Stimulated activated CD4-positive, alpha-beta T cell treated with anti-CD3 and anti-CD28 coated beads, Interleukin-15, amount 100 ng/mL, for 24 hours (primary cell): Measurements from ENCODE around the gene CABYR.

Experiments used
- DNase-seq: peaks from one replicate; pipeline ENCODE4 v3.0.0-alpha.2; 2020

Gene CABYR, protein sequence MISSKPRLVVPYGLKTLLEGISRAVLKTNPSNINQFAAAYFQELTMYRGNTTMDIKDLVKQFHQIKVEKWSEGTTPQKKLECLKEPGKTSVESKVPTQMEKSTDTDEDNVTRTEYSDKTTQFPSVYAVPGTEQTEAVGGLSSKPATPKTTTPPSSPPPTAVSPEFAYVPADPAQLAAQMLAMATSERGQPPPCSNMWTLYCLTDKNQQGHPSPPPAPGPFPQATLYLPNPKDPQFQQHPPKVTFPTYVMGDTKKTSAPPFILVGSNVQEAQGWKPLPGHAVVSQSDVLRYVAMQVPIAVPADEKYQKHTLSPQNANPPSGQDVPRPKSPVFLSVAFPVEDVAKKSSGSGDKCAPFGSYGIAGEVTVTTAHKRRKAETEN

DNA sequence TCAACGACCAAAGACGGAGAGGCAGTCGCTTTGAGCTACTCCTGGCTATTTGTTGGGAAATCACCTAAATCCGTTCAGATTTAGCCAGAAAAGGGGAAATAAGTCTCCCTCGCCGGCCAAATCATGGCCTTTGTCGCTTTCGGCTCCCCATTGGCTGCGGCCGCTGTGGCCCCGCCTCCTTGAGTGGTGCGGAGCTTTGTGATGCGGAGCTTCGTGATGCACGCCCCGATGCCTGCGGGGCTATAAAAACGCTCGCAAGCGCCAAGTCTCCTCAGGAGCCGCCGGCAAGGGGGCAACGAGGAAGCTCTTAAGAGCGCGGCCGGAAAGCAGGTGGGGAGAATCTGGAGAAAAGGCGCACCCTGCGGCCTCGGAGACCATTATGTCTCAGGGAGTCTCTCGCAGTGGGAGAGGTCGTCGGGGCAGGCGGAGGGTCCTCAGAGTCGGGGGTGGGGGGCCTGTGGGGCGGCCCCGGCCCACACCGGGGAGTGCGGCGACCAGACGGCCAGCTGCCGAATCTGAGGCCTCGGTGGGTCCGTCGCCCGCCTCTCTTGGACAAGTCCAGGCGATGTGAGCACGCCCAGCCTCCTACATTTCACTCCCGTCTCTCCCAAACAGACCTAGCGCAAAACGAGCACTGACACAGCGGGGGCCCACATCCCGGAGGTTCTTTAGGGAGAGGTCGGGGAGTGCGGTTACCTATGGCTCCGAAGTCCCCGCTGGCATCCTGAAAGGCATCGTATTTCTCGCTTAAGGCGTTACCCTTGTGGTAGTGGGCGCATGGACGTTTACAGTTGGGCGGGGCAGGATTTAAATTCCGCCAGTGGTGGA, at the start of gene CABYR:
Gene CABYR (plus strand): TSS at position 274 of the 828 bp plus-strand sequence. CDS start 4,053 bp downstream, outside the sequence.
- DNase-seq = peak; percentile 86

DNA sequence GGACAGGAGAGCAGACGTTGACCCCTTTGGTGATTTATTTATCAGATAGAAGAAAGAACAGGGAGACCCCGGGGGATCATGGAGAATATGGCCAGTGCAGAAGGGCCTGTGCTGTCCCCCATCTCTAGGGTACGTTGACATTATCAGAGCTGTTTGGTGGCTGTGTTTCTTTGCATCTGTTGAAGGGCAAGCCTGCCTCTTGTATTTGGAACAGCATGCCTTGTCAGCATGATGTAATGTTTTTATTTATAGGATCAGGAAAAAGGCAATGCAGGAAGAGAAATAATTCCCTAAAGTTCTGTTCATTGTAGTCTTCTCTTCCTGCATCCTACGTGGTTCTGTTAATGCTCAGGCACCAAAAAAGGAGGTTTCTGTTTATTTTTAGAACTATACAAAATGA, 49.8 kb upstream of the CABYR start:
- no peak for DNase-seq

DNA sequence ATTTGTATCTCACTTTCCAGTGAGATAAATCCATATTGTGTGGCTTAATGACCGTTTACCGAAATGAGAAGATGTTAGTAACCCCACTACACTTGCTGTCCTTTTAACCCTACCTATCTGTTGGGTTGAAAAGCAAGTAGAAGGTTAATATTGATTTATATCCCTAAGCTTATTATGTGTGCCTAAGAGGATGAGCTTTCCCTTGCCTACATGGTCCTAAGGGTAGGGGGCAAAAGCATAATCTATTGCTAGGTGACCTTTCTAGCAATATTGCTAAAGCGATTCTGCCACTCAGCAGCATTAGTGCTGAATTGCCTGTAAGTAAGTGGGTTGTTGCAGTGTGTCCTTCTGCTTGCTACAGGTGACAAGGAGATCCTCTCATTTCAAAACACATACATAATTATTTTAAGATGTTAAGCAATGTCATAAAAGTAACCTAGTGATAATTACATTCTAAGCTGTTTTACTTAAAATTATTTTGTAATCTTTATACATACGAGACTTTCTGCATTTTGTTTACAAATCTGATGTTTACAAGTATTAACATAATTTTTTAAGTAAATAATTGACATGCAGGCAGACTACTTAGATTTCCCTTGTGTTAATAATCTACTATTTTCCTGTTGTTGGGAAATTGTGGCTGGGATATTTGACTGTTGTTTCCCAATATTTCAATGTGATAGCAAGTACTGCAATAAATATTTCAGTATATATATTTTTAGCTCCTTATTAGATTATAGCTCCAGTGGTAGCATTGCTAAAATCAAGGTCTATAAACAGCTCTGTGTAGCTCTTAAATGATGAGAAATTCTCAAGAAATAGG, 49.1 kb upstream of the CABYR start:
- no peak for DNase-seq

DNA sequence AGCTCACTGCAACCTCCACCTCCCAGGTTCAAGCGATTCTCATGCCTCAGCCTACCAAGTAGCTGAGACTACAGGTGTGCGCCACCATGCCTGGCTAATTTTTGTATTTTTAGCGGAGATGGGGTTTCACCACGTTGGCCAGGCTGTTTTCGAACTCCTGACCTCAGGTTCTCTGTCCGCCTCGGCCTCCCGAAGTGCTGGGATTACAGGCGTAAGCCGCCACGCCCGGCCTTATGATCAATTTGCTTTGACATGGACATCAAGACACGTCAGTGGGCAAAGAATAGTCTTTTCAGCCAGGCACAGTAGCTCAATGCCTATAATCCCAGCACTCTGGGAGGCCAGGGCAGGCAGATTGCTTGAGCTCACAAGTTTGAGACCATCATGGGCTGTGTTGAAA, 48.0 kb upstream of the CABYR start:
- DNase-seq = no peak

DNA sequence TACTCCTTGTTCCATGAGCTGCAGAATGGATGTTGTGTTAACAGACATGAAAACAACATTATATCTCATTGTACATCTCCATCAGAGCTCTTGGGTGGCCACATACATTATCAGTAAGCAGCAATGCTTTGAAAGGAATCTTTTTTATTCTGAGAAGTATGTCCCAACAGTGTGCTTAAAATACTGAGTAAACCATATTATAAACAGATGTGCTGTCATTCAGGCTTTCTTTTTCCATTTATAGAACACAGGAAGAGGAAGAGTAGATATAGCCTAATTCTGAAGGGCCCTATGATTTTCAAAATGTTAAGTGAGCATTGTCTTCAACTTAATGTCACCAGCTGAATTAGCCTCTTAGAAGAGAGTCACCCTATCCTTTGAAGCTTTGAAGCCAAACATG, 44.3 kb upstream of the CABYR start:
- no peak for DNase-seq

DNA sequence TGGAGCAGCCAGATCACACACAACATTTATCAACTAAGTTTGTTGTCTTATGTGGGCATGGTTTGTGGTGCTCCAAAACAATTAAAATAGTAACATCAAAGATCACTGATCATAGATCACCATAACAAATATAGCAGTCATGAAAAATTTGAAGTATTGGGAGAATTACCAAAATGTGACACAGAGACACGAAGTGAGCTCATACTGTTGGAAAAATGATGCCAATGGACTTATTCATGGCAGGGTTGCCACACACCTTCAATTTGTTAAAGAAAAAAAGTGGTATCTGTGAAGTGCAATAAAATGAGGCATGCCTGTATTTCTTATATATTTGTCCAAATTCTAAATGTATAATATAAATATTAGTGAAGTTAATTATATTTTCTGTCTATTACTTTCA, 42.9 kb upstream of the CABYR start:
- DNase-seq = no peak

DNA sequence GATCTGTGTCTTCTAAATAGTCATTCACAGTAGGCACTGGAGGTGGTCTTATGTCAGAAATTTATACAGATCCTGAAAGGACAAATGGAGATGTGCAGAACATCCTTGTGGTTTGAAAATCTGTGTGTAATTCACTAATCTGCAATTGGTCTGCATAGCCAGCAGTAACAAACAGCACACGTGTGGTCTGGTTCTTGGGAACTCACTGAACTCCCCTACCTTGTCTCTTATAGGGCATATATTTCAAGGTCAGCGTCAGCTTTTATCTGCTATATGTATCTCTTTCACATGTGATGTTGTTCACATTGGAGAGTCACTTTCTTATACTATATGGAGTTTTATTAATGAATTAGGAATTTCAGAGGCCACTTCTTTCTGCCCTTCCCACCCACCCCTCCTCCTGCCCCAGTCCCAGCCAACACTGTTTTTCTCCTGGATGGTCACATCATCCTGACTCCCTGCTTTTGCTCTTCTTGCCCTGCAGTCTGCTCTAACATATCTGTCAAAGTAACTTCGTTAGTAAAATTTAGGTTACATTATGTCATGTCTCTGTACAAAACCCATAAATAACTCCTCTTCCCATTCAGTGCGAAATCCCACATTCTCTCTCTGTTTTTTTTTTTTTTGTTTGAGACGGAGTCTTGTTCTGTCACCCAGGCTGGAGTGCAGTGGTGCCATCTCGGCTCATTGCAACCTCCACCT, 35.4 kb upstream of the CABYR start:
- no peak for DNase-seq

DNA sequence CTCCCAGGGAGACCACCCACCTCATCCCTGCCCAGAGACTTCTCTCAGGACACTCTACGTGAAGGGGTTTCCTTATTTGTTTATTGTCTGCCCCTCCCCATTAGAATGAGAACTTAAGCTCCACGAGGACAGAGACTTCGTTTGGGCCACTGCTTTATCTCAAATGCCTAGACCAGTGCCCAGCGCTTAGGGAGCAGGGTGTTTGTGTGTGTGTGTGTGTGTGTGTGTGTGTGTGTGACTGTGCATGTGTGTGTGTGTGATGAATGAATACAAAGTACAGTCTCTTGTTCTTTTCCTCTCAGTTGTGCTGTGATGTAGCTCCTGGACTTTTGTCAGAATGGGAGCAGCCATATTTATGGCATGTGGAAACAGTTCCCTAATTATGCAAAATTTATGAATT, 34.4 kb upstream of the CABYR start:
- no peak for DNase-seq

DNA sequence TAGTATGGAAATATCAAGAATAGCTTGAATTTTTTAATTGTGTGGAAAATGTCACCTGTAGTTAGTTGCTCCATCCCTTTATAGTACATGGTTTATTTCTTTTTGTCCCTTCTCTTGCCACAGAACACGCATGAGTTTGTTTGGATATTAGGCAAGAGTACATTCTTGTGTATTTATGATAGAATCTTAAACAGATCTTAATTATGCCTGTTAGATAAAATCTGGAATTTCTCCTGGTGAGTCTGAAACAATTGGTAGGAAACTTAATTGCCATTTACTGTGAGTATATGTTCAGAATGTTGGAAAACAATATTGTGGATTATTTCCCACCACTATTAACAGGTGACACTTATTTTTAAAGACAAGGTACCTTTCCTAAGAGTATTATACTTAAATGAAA, 30.2 kb upstream of the CABYR start:
- no peak for DNase-seq

DNA sequence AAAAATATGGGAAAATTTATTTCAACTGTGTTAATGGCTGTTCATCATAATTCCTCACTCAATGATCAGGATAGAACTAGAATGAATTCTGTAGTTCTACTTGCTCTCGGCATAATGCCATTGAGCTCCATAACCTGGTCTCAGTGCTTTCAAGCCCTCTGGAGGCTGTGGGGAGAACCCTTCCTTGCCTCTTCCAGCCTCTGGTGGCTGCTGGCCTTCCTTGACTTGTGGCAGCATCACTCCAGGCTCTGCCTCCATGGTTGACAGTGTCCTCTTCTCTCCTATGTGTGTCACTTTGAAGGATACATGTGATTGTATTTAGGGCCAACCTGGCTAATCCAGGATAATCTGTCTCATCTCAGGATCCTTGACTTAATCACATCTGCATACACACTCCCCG, 26.9 kb upstream of the CABYR start:
- DNase-seq = no peak

DNA sequence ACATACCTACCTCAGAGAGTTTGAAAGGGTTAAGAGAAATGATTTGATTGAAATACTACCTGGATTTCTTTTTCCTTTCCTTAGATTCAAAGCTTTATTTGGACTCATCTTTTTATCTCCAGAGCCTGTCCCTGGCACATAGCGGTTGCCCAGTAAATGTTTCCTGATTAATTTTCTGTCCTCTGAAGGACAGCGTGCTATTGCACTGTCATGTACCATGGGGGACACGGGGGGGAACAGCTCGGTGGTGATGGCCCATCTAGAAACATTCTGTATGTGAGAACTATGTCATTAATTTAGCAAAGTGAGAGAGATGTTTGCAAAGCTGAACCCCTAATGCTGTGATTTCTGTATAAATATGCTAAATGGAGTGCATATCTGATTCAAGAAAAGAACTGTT, 26.4 kb upstream of the CABYR start:
- DNase-seq = no peak

DNA sequence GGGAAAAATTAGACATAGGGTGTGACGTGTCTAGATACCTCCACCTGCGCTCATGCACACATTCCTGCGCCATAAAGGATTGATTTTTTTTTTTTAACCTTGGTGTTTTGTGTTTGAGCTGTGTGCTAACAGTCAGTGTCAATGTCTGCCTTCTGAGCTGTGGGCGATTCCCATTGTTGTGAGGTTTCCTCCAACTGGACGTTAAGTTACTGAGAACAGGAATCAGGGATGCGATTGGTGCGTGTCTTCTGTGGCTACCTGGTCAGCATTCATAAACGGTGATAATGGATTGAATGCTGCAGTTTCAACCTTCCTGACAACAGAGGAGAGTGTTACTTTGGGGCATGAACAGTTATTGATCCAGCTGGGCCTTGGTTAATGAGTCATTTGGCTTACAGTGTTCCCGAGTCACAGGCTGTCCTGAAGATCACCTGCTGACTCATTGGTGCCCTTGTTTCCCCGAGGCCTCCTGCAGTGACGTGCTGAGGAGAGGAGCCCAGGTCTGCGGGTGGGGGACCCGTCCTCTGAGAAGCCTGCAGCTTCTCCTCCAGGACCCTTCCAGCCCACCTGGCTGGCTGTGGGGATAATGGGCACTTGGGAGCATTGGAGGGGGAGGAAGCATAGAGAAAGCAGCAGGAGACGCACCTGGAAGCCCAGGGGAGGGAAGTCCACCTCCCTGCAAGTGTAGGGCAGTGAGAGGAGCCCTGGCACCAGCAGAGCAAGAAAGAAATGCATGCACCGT, 25.8 kb upstream of the CABYR start:
- DNase-seq = peak; percentile 17

DNA sequence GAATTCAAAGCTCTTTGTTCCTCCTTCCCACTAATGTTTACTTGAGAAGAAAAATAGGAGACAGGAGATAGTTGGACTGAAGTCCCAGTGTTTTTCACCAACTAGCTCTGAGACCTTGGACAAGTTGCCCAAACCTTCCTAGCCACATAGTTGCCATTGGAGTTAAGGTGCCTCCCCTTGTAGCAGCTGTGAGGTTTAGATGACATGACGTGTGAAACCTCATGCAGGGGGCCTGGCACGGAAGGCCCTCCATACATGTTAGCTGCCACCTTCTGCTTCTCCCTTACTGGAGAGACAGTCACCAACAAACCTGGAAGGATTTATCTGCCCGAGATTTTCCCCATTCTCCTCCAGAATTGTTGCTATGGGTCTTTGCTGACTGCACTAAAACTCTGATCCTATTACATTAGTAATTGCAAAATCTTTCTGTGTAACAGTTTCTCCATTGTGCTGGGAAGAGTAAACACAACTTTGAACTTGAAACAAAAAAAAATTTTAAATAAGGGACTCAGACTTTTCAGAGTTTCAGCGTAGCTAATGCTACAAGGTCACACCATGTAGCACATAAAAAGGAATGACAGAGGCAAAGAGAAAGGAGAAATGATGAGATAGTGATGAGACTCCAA, 23.8 kb upstream of the CABYR start:
- no peak for DNase-seq

DNA sequence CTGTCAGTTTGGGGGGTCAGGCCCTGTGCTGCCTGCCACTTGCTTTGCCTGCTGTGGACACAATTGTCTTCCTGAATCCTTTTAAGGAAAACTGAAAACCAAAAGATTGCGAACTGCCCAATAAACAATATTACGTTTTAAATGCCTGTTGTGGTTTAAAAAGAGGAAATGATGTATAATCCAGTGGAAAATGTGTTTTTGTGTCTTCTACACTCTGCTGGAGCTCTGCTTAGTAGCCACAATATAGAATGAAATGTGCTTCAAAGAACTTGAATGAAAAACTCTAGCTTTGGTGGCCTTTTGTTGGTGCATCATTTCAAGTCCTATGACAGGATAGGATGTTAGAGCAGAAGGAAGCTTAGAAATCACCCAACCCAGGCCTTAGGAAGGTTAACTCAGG, 23.2 kb upstream of the CABYR start:
- DNase-seq = no peak

DNA sequence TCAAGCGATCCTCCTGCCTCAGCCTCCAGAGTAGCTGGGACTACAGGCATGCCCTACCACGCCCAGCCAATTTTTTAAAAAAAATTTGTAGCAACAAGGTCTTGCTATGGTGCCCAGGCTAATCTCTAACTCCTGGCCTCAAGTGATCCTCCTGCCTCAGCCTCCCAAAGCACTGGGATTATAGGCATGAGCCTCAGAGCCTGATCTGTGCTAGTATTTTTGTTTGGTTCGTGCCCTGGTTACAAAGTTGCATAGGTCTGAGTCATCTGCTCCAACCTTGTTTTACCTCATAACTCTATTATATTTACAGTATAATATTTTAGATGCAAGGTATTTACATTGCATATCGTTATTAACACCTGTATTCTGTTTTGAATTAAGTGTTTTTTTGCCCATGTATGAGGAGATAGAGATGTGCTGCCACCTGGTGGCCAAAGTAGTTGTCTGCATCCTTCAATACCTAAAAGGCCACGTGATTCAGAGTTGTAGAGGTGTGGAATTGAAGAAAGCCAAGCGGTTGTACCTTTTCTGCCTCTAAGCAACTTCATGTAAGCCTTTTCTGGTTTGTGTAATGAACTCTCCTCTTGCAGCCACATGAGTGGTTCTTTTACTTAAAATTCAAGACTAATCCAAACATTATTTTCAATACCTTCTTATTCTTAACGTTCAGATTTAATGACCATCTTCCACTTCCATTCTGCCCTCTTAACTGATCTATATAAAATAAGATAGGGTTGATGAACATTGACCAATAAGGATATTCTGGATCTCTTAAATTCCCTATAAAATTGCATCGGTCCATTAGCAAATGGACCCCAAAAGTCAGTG, 19.9 kb upstream of the CABYR start:
- peak; percentile 82 for DNase-seq

DNA sequence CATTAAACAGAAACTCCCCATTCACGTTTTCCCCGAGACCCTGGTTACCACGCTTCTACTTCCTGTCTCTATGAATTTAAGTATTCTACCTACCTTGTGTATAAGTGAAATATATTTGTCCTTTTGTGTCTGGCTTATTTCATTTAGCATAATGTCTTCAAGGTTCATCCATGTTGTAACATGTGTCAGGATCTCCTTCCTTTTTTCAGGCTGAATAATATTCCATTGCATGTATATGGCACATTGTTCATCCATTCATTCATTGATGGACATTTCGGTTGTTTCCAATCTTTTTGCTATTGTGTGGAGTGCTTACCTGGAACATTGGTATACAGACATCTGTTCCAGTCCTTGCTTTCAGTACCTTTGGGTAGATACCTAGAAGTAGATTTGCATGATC, 18.2 kb upstream of the CABYR start:
- no peak for DNase-seq

DNA sequence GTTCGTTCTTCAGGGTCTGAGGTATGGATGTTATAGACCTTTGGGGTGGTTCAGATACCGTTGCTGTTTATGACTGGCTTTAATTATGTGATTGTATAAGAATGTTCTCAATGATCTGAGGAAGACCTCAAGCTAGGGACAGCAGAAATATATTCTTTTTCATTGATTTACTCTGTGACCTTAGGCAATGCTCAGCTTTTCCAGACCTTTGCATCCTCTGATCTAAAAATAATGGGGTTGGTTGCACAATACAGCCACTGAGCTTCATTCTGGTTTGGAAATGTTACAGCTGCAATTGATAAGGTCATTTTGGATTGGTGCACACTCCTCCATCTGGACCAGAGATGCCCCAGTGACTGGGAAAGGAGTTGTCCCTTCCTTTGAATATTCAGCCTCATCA, 17.2 kb upstream of the CABYR start:
- no peak for DNase-seq

DNA sequence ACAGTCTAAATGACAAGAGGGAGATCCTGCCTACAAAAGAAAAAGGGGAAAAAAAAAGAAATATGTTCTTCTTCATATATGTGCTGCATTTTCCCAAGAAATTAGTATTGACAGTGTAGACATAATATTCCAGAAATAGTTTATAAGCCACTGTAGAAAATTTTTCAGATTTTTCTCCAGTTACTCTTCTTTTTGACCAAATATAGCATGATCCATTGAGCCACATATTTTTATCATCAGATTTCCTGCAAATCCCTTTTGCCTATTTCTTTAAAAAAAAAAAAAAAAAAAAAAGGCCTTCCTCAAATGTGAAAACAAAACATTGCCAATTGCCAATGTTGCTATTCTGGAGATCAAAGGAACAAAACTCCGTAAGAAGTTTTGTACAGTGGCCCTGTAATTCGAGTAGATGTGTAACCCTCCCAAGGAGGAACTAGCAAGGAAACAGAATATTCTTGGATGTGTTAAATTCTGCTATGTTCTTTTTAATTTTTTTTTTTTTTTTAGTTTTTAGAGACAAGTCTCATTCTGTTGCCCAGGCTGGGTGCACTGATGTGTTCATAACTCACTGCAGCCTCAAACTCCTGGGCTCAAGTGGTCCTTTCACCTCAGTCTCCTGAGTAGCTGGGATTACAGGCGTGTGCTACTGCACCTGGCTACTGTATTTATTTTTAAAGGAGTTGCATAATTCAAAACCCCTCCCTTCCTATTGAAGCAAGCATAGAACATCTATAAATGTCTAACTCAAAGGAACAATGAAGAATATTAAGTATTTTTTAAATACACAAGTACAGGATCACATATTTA, 12.5 kb upstream of the CABYR start:
- no peak for DNase-seq

DNA sequence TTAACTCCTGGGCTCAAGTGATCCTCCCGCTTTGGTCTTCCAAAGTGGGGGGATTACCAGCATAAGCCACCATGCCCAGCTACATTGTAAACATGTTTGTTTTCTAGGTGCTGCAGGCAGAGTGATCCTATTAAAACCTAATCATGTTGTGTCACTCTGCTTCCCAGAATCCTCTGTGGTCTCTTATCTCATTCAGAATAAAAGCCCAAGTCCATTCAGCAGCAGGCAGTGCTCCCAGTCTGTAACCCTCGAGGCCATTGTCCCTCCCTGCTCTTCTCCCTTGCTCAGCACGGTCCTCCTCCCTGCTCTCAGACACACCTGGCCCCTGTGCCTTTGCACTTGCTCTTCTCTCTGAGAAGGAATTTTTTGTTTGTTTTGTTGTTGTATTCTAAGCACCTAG, 11.1 kb upstream of the CABYR start:
- DNase-seq = no peak

DNA sequence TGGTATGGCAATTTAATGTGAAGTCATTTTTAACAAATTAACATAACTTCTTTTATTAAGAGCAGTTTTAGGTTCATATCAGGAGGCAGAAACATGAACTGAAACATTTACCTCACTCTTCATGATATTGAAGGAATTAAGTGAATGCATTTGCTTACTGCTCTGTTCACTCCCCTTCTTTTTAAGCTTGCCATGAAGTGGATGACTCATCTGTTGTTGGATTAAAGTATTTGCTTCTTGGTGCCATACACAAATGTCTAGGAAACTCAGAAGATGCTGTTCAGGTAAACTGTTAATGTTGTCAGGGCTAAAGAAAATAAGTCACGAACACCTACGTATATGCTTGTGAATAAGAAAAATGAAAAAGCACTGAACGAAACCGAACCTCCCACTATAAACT, 10.2 kb upstream of the CABYR start:
- no peak for DNase-seq
